Measurements from ENCODE around the gene NT5DC4. TPM values are rescaled to one million over a fixed set of nuclear protein-coding genes. Genes with fewer than 3 reads are reported as not detected.

Gene NT5DC4
- total and polyA plus RNA-seq, 2 experiments from 2014 or later = 0.79 to 2.7 TPM

DNA sequence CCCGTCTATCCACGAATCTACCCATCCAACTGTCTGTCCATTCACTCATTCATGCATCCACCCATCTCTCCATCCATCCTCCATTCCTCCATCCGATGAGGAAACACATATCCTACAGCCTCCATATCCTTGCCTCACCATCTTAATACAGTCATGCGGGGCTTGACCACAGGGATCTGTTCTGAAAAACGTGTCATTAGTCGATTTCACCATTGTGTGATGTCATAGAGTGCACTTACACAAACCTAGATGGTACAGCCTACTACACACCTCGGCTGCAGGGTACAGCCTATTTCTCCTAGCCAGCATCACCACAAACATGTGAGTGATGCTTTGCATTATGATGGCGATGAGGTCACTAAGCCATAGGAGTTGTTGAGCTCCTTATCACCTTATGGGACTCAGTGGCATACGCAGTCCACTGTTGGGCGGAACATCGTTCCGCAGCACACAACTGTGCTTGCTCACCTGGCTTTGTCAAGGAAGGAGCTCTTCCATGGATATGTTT lies 1.9 kb upstream of the NT5DC4 start:
- TF ChIP-seq, protein P1, sequence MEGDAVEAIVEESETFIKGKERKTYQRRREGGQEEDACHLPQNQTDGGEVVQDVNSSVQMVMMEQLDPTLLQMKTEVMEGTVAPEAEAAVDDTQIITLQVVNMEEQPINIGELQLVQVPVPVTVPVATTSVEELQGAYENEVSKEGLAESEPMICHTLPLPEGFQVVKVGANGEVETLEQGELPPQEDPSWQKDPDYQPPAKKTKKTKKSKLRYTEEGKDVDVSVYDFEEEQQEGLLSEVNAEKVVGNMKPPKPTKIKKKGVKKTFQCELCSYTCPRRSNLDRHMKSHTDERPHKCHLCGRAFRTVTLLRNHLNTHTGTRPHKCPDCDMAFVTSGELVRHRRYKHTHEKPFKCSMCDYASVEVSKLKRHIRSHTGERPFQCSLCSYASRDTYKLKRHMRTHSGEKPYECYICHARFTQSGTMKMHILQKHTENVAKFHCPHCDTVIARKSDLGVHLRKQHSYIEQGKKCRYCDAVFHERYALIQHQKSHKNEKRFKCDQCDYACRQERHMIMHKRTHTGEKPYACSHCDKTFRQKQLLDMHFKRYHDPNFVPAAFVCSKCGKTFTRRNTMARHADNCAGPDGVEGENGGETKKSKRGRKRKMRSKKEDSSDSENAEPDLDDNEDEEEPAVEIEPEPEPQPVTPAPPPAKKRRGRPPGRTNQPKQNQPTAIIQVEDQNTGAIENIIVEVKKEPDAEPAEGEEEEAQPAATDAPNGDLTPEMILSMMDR (IDR thresholded peaks at IDR 0.05; ENCODE audit: poor library complexity) = no peak
- TF ChIP-seq EZH2 (IDR thresholded peaks at IDR 0.05; ENCODE audit: borderline replicate concordance) = no peak
- no peak for TF ChIP-seq EZH2phosphoT487 (IDR thresholded peaks at IDR 0.05; ENCODE audit: low read depth, severe bottlenecking, unreplicated experiment)
- DNase-seq (ENCODE audit: low spot score) = no peak
- Histone ChIP-seq H3K4me2 (no peak overlapping the region), H4K20me1 (ENCODE audit: insufficient read depth, poor library complexity, severe bottlenecking) (no peaks in the 10 kb centered on the region), H3K27me3 (no peaks in the 10 kb centered on the region), H3K9me2 (replicated peaks; ENCODE audit: insufficient read depth) (no peaks in the 10 kb centered on the region), H2AFZ (no peak overlapping the region), H3K4me3 (no peak overlapping the region), H3K9me3 (ENCODE audit: low read depth) (no peaks in the 10 kb centered on the region), H3K4me1 (ENCODE audit: insufficient read depth) (no peaks in the 10 kb centered on the region), H3K36me3 (replicated peaks; ENCODE audit: insufficient read depth, low read depth) (no peaks in the 10 kb centered on the region), H3K79me2 (no peaks in the 10 kb centered on the region), H3K27ac (no peak overlapping the region)
- WGBS (ENCODE audit: low lambda C conversion rate, missing lambda C conversion rate) = 80% methylated on average over 12 of the region's 12 CpGs

DNA sequence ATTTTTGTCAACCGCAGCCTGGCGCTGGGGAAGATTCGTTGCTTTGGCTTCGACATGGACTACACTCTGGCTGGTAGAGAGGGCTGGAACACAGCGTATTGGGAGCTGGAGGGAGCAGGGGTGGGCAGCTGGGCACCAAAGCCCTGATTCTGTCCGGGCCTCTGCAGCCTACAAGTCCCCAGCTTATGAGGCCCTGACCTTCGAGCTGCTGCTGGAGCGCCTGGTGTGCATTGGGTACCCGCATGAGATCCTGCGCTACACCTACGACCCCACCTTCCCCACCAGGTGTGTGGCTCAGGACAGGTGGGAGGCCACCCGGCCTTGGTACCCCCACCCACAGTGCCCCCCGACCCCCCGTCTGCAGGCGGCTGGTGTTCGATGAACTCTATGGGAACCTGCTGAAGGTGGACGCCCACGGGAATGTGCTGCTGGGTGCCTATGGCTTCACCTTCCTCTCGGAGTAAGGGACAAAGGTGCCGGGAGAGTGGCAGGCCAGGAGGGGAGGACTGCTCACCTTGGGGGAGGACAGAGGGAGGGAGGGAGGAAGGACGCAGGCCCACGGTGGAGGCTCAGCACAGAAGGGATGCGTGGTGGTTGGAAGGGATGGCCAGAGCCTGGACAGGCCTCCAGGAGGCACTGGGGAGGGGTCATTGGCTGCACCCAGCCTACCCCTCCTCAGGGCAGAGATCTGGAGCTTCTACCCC lies 1.2 kb downstream of the NT5DC4 start:
- WGBS (ENCODE audit: low lambda C conversion rate, missing lambda C conversion rate) = 92% methylated on average over 20 of the region's 23 CpGs
- H3K4me1 ChIP-seq (ENCODE audit: insufficient read depth) = no peaks in the 10 kb centered on the region
- no peaks in the 10 kb centered on the region for H3K9me2 ChIP-seq (replicated peaks; ENCODE audit: insufficient read depth)
- no peak overlapping the region for H3K4me2 ChIP-seq
- no peaks in the 10 kb centered on the region for H3K79me2 ChIP-seq
- H3K9me3 ChIP-seq (ENCODE audit: low read depth) = no peaks in the 10 kb centered on the region
- H3K27ac ChIP-seq = no peak overlapping the region
- TF ChIP-seq EZH2 (IDR thresholded peaks at IDR 0.05; ENCODE audit: borderline replicate concordance) = no peak
- TF ChIP-seq, protein P1 (IDR thresholded peaks at IDR 0.05; ENCODE audit: poor library complexity) = no peak
- no peak for TF ChIP-seq EZH2phosphoT487 (IDR thresholded peaks at IDR 0.05; ENCODE audit: low read depth, severe bottlenecking, unreplicated experiment)
- DNase-seq (ENCODE audit: low spot score) = no peak
- no peaks in the 10 kb centered on the region for H4K20me1 ChIP-seq (ENCODE audit: insufficient read depth, poor library complexity, severe bottlenecking)
- H2AFZ ChIP-seq = no peak overlapping the region
- H3K27me3 ChIP-seq = no peaks in the 10 kb centered on the region
- no peak overlapping the region for H3K4me3 ChIP-seq
- no peaks in the 10 kb centered on the region for H3K36me3 ChIP-seq (replicated peaks; ENCODE audit: insufficient read depth, low read depth)

DNA sequence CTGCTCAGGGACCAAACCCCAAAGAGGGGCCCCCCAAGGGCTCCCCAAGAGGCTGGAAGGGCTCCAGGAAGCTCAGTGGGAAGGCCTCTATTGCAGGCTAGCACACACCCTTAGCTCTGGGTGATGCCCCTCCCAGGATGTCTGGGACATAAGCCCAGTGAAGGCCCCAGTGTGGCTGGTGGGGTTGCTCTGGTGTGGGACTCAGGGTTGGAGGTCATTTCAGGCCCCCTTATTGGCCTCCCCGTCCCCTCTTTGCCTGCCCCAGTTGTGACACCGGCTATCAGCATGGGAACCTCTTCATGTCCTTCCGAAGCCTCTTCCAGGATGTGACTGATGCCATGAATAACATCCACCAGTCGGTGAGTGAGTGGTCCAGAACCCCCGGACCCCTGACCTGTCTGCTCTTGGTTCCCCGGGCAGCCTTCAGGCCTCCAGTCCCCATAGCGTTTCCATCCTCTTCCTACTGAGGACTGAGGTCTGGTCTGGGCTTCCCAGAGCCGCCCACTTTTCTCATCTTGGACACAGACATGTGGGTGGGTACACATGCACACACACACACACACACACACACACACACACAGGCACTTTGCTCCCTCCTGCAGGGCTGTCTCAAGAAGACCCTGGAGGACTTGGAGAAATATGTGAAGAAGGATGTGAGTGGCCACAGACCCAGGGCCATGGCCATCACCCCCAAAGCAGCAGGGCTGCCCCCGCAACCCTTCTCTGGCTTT lies 2.2 kb downstream of the NT5DC4 start:
- H3K9me3 ChIP-seq (ENCODE audit: low read depth) = no peaks in the 10 kb centered on the region
- no peak overlapping the region for H3K27ac ChIP-seq
- H4K20me1 ChIP-seq (ENCODE audit: insufficient read depth, poor library complexity, severe bottlenecking) = no peaks in the 10 kb centered on the region
- H3K9me2 ChIP-seq (replicated peaks; ENCODE audit: insufficient read depth) = no peaks in the 10 kb centered on the region
- H3K4me3 ChIP-seq = no peak overlapping the region
- WGBS (ENCODE audit: low lambda C conversion rate, missing lambda C conversion rate) = 98% methylated on average over 9 of the region's 9 CpGs
- TF ChIP-seq EZH2 (IDR thresholded peaks at IDR 0.05; ENCODE audit: borderline replicate concordance) (no peak), EZH2phosphoT487 (IDR thresholded peaks at IDR 0.05; ENCODE audit: low read depth, severe bottlenecking, unreplicated experiment) (no peak)
- TF ChIP-seq, protein P1 (IDR thresholded peaks at IDR 0.05; ENCODE audit: poor library complexity) = no peak
- DNase-seq (ENCODE audit: low spot score) = no peak
- no peaks in the 10 kb centered on the region for H3K4me1 ChIP-seq (ENCODE audit: insufficient read depth)
- no peaks in the 10 kb centered on the region for H3K27me3 ChIP-seq
- H3K79me2 ChIP-seq = no peaks in the 10 kb centered on the region
- H3K4me2 ChIP-seq = no peak overlapping the region
- H3K36me3 ChIP-seq (replicated peaks; ENCODE audit: insufficient read depth, low read depth) = no peaks in the 10 kb centered on the region
- H2AFZ ChIP-seq = no peak overlapping the region
